ENCODE data around the gene SSBP4. TPM values are rescaled to one million over a fixed set of nuclear protein-coding genes. Genes with fewer than 3 reads are reported as not detected.
A peak's percentile ranks its signal among the peaks of the same experiment; 100 is the strongest.

SSBP4 gene
- total RNA-seq, 1 experiment from 2014 or later, result 164 TPM

GRCh38 chr19:18419699-18420460, 682 bp downstream of the SSBP4 start:
- ChIA-PET RAD21 (ENCODE audit: low non-redundant PET in 1 of 2, low total read pairs in 2 of 2, uncharacterized antibody in 2 of 2, unreplicated experiment in 2 of 2) (interaction anchor here (0.6 kb wide), 2 partner anchors 130 to 538 kb away, joined by 3 to 6 read pairs; no protein-coding TSS in a partner anchor), POLR2A (interaction anchor here (0.5 to 4.0 kb wide), 4 partner anchors 17 to 127 kb away, joined by 4 to 22 read pairs (median 6); partner anchors contain the start of gene GDF15), CTCF (interaction anchor here (1.0 to 3.5 kb wide), 3 partner anchors 31 to 91 kb away, joined by 3 to 11 read pairs (median 5); no protein-coding TSS in a partner anchor)
- H3K4me3 ChIP-seq (replicated peaks in 1 of 2; ENCODE audit: low read depth in 1 of 2, low read length in 2 of 2), result peak overlapping the region; percentile 65 to 92
- no peaks in the 10 kb centered on the region for H3K27me3 ChIP-seq (ENCODE audit: insufficient read depth, low read length)
- peak overlapping the region; percentile 96 for H3K9ac ChIP-seq (ENCODE audit: low read length)
- no peak for DNase-seq (ENCODE audit: low read depth, low spot score)
- no peak for ATAC-seq
- peak overlapping the region; percentile 100 for H3K4me2 ChIP-seq (ENCODE audit: low read length)
- H3K36me3 ChIP-seq (ENCODE audit: control insufficient read depth in 1 of 2, insufficient read depth in 2 of 2, low read length in 2 of 2), result no peaks in the 10 kb centered on the region; a peak in 1 of 4 replicates
- H3K79me2 ChIP-seq (ENCODE audit: insufficient read depth, low read length), result peaks cover 54% of the 10 kb centered on the region
- no TSS peak for BruUV-seq (replicated peaks)
- peaks cover 43 to 80% of the 10 kb centered on the region in 2 experiments for H3K4me1 ChIP-seq (ENCODE audit: control insufficient read depth in 1 of 2, insufficient read depth in 2 of 2, low read length in 2 of 2)
- no peaks in the 10 kb centered on the region for H3K9me2 ChIP-seq (ENCODE audit: insufficient read depth)
- H2AFZ ChIP-seq (ENCODE audit: low read depth, low read length, poor library complexity, severe bottlenecking), result no peak overlapping the region
- peak overlapping the region; percentile 98 for H3K27ac ChIP-seq (ENCODE audit: low read depth, low read length)
- no peaks in the 10 kb centered on the region for H4K20me1 ChIP-seq (ENCODE audit: insufficient read depth)
- no peaks in the 10 kb centered on the region for H3K9me3 ChIP-seq (ENCODE audit: control insufficient read depth in 1 of 2, insufficient read depth in 1 of 2, low read depth in 1 of 2, low read length in 2 of 2)
- TF ChIP-seq CEBPB (IDR thresholded peaks at IDR 0.05; ENCODE audit: low read depth) (no peak), RAD21 (IDR thresholded peaks at IDR 0.05; ENCODE audit: low read depth) (no peak), SRF (IDR thresholded peaks at IDR 0.05; ENCODE audit: low read depth) (no peak), POLR2A (IDR thresholded peaks at IDR 0.05; ENCODE audit: borderline replicate concordance, extremely low read depth, insufficient read depth, insufficient read length) (peak; percentile 27), EZH2 (IDR thresholded peaks at IDR 0.05) (no peak), SIN3A (IDR thresholded peaks at IDR 0.05; ENCODE audit: low read depth) (no peak), ZFX (IDR thresholded peaks at IDR 0.05) (peak; percentile 28; the same call in 1 of the 2 replicates)
- TF ChIP-seq, protein P1, sequence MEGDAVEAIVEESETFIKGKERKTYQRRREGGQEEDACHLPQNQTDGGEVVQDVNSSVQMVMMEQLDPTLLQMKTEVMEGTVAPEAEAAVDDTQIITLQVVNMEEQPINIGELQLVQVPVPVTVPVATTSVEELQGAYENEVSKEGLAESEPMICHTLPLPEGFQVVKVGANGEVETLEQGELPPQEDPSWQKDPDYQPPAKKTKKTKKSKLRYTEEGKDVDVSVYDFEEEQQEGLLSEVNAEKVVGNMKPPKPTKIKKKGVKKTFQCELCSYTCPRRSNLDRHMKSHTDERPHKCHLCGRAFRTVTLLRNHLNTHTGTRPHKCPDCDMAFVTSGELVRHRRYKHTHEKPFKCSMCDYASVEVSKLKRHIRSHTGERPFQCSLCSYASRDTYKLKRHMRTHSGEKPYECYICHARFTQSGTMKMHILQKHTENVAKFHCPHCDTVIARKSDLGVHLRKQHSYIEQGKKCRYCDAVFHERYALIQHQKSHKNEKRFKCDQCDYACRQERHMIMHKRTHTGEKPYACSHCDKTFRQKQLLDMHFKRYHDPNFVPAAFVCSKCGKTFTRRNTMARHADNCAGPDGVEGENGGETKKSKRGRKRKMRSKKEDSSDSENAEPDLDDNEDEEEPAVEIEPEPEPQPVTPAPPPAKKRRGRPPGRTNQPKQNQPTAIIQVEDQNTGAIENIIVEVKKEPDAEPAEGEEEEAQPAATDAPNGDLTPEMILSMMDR (IDR thresholded peaks at IDR 0.05 in 2 of 3, conservative IDR thresholded peaks at IDR 0.05 in 1 of 3; ENCODE audit: borderline replicate concordance in 1 of 3, insufficient read depth in 1 of 3, low read depth in 2 of 3, low read length in 2 of 3), result no peak
- intact Hi-C loops (cut with micrococcal nuclease), result no loop called here

All from HCT116 (cell line).